Right ventricle myocardium inferior (tissue), 1 donor: Measurements from ENCODE around the gene C5orf22. TPM values are rescaled to one million over a fixed set of nuclear protein-coding genes. Genes with fewer than 3 reads are reported as not detected.
"Not testable (repeated sequence)": the region's sequence is repeated elsewhere in the genome, so short reads cannot be mapped to it uniquely, and the experiment has no call there.

Experiments used
- ATAC-seq: fragments of 200-7000 bp; cut with Tn5 transposase; one replicate; pipeline ENCODE4 v1.9.1; 2020; ENCODE audit warnings: mild to moderate bottlenecking, moderate library complexity
- DNase-seq: peaks from one replicate; pipeline ENCODE4 v3.0.0; 2021; ENCODE audit errors: missing footprints
- intact Hi-C: fragments of 100-400 bp; cut with DNase I; formaldehyde crosslinking; loops from one replicate; pipeline ENCODE4 v1.11.0; 2022
- total RNA-seq: library from RNA; stranded (reverse); fragmentation: NEBNext Ultra II Directional; extraction: Animal tissue kit (Norgen Biotek cat#: 25700); gene quantifications from one replicate; pipeline ENCODE4 v1.2.1, GENCODE V29; 2021
- donor health status: DM: no; HTN: yes; CAD: no; lungs with severe emphysema.

C5orf22 gene
- total RNA-seq, 1 donor from 2014 or later, result 19.4 TPM

DNA sequence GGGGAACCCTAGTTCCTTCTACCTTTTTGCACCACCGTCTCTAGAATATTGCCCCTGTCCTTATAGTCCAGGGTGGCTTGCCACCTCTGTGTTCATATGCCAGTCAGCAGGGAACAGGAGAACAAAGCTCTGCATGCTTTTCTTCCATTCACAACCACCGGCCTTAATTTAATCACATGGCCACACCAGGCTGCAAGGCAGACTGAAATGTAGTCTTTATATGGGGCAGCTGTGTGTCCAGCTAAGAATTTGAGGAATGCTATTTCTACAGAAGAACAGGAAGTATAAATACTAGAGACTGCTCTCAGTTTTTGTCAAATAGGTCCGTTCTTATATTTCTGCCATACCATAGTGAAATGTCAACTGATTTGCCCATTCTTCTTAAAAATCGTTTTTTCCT is 5.8 kb downstream of the C5orf22 start:
- DNase-seq (no peak), ATAC-seq (no peak)
- intact Hi-C loops, result no loop called here

- not testable (repeated sequence) for ATAC-seq, DNase-seq
- intact Hi-C loops, result loop anchor here (10.0 kb wide), 1 partner anchor 836 kb away; no protein-coding TSS in a partner anchor
These were observed 17.0 kb downstream of the C5orf22 start for GRCh38 chr5:31549114-31549513.

- ATAC-seq (no peak), DNase-seq (no peak)
- intact Hi-C loops, result no loop called here
These were observed 19.8 kb downstream of the C5orf22 start for GRCh38 chr5:31551878-31552277.

DNA sequence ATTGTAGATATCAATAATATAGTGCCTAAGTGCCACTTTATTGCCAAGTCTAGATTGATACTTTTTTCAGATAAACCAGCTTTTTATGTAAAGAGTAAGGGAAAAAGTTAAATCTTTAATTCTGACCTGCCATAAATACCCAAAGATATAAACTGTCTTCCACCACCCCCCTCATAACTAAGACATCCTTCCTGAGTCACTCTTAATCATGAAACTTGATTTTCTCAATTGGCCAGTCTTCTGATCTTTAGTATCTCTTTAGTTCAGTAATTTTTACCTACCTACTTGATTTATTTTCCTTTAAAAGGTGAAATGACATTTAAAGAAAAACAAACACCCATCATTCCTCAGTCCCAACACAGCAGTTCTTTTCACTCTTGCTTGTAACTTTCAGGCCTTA is 21.8 kb downstream of the C5orf22 start:
- DNase-seq, result no peak
- intact Hi-C loops, result no loop called here
- ATAC-seq, result no peak

- intact Hi-C loops, result no loop called here
- DNase-seq (no peak), ATAC-seq (no peak)
These were observed 22.5 kb downstream of the C5orf22 start for GRCh38 chr5:31554552-31554951.

- intact Hi-C loops, result no loop called here
- ATAC-seq (no peak), DNase-seq (no peak)
These were observed 24.4 kb downstream of the C5orf22 start for GRCh38 chr5:31556461-31556860.

DNA sequence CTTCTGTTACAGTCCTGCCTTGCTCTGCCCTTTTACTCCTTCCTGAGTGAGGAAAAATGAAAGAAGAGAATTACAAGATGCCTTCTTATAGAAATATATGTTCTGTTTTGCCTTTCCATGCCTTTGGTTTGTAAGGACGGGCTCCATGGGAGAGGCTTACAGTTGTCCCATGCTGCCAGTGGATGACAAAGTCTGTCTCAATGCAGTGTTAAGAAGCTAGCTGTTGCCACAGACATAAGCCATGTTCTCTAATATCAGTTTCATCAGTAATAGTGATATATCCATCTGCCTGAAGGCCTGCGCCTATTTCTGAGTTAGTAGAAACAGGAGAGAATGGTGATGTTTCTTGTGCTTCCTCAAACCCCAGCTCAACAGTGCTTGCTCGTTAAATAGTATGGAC is 27.8 kb downstream of the C5orf22 start:
- ATAC-seq, result no peak
- DNase-seq, result no peak
- intact Hi-C loops, result no loop called here

DNA sequence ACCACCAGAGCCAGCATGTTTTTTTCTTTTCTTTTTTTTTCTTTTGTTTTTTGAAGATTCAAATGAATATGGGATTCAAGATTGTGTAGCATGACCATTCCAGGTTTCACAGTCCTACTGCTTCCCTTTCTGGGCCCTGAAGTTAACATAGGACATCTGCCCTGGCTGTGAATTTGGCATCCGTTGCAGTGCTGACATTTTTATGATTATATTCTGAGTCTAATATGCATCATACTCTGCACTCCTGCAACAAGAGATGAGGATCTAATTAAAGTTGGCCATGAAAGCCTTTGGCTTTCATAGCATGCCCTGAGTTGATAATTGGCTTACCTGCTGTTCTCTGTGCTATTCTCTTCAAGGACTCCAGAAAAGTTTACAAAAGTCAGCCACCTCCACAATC is 29.8 kb downstream of the C5orf22 start:
- no peak for ATAC-seq
- intact Hi-C loops, result no loop called here

GRCh38 chr5:31563216-31563615 is 31.1 kb downstream of the C5orf22 start:
- peak; percentile 36 for ATAC-seq
- no peak for DNase-seq
- intact Hi-C loops, result no loop called here

More for the DNA sequence above, 29.8 kb downstream of the C5orf22 start:
- DNase-seq, result no peak

- intact Hi-C loops, DNase-seq, ATAC-seq: not testable (repeated sequence)
These were observed 34.3 kb downstream of the C5orf22 start for GRCh38 chr5:31566362-31566761.

DNA sequence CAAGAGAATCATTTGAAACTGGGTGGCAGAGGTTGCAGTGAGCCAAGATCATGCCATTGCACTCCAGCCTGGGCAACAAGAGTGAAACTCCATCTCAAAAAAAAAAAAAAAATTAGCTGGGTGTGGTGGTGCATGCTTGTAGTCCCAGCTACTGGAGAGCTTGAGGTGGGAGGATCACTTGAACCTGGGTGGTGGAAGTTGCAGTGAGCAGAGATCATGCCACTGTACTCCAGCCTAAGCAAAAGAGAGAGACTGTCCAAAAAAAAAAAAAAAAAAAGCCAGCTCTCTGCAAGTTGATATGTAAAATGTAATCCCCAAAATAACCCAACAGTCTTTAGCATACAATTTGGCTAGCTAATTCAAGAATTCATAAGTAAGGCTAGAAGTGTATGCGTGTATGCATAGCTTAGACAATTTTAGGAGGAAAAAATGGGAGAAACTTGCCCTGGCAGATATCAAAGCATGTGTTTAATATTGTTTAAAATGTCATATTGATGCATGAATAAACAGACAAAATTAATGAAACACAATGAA is 36.3 kb downstream of the C5orf22 start:
- intact Hi-C loops, result no loop called here
- ATAC-seq (no peak), DNase-seq (no peak)

DNA sequence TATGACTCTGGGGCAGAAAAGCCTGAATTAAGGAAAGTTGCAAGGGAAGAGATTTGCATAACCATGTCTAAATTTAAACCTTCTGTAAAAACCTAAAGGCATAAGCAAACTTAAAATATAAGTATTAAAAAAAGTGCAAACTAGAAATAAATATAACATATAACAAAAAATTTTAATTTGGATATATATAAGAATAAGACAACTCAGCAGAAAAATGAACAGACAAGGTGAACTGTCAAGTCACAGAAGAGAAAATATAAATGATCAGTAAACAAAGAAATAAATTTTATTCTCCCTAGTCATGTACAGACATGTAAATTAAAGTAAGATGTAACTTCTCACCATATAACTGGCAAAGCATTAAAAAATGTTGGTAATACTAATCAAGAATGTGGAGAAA is 37.0 kb downstream of the C5orf22 start:
- intact Hi-C loops, result no loop called here
- DNase-seq, result no peak
- ATAC-seq, result no peak

- ATAC-seq (no peak), DNase-seq (no peak)
- intact Hi-C loops, result no loop called here
These were observed 41.5 kb downstream of the C5orf22 start for GRCh38 chr5:31573494-31574142.

DNA sequence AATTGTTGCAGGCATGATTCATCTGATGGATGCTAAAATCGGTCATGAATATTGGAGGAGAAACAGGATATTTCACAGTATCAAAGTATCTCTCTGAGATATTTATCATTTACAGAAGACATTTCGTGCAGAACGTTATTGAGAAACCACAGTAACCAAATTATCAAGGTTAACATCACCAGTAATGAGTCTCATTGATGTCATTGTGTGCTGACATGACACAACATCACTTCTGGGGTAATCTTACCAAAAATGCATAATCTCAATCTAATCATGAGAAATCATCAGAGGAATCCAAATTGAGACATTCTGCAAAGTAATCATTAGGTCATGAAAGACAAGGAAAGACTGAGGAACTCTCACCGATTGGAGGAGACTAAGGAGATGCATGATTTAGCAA is 42.7 kb downstream of the C5orf22 start:
- intact Hi-C loops, result no loop called here
- no peak for DNase-seq
- no peak for ATAC-seq

- no peak for DNase-seq
- intact Hi-C loops, result no loop called here
- ATAC-seq, result no peak
These were observed 45.3 kb downstream of the C5orf22 start for GRCh38 chr5:31577438-31577837.

DNA sequence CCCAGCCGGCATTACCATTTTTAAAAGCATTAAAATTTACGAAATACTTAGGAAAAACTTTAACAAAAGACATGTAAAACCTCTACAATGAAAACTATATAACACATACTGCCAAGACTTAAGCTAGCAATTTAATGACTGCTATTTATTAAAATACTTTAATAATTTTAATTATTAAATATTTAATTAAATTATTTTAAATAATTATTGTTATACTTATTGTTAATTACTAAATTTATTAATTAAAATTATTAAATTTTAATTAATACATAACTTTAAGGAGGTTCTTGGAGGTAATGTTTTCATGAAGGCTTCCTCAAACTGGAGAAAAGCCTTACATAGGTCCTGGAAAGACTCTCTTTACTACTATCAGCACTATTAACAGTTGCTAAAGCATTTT is 47.5 kb downstream of the C5orf22 start:
- DNase-seq (no peak), ATAC-seq (no peak)
- intact Hi-C loops, result no loop called here

DNA sequence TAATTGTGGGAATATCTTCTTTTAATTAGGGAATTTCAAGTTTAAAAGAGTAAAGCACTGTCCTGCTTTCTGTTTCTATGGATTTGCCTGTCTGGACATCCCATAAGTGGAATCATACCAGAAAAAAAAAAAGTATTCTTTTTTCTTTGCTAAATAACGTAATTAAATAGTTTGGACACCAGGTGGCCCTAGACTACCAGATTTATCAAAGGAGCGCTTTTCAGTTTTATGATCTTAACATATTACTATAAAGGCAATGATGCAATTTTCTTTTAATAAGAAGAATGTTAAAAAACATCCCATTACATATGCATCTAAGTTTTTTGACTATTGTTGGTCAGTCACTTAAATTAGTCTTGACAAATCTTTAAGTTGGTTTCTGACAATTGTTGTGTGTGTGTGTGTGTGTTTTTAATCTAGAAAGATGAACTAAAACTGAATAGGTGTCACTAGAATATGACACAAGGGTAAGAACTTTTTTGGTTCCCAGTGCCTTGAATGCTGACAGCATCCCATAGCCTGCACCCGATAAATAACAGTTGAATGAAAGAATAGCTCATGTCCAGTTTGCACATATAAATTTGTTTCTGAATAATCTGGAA is 49.5 kb downstream of the C5orf22 start:
- intact Hi-C loops, result loop anchor here (1.0 to 5.0 kb wide), 4 partner anchors 56 to 511 kb away; partner anchors contain the start of gene PDZD2

GRCh38 chr5:31583129-31583528 is 51.0 kb downstream of the C5orf22 start:
- ATAC-seq (no peak), DNase-seq (no peak)
- intact Hi-C loops, result loop anchor here (5.0 kb wide), 3 partner anchors 54 to 509 kb away; partner anchors contain the start of gene PDZD2

More for the DNA sequence above, 49.5 kb downstream of the C5orf22 start:
- DNase-seq (no peak), ATAC-seq (no peak)

- intact Hi-C loops, result no loop called here
- no peak for DNase-seq
- no peak for ATAC-seq
These were observed 53.2 kb downstream of the C5orf22 start for GRCh38 chr5:31585166-31585894.

DNA sequence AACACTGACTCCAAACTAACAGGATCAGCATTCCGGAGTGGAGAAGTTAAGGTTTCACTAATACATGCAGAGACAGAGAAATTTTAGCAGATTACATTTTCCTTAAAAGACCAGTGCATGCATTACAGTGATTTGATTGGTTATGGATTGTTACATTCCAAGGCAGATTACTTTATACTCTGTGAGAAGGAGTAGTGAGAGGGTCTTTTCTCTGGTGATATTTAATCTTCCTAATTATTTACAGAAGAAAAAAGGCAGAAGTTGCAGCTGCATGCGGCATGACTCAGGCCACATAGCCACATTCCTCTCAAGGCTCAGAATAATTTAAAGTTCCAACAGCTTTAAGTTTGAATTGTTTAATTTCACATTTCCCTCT is 53.8 kb downstream of the C5orf22 start:
- ATAC-seq, result no peak
- intact Hi-C loops, result no loop called here
- no peak for DNase-seq
